Left lung (tissue), 10 donors: ENCODE results near the gene PROKR2. TPM values are rescaled to one million over a fixed set of nuclear protein-coding genes. Genes with fewer than 3 reads are reported as not detected.
A peak's percentile ranks its signal among the peaks of the same experiment; 100 is the strongest.

Source experiments
- ATAC-seq: fragments of 200-7000 bp; cut with Tn5 transposase; one replicate; pipeline ENCODE4 v1.9.1; 2020; ENCODE audit warnings: moderate library complexity
- DNase-seq, 4 donors: peaks; one replicate each; pipeline ENCODE4 v3.0.0-alpha.2; 2013 to 2020
- H3K27ac ChIP-seq, 2 donors: fragments of 200-600 bp; sonication (generic) in 1 of 2; one replicate each; pipeline versions ENCODE4 v1.5.0 to v1.8.0; 2020 to 2021
- H3K27me3 ChIP-seq, 2 donors: fragments of 200-600 bp; sonication (generic) in 1 of 2; one replicate each; pipeline versions ENCODE4 v1.5.0 to v1.8.0; 2020 to 2021
- H3K36me3 ChIP-seq, 2 donors: fragments of 200-600 bp; sonication (generic) in 1 of 2; one replicate each; pipeline versions ENCODE4 v1.5.0 to v1.8.0; 2020 to 2021
- H3K4me1 ChIP-seq, 2 donors: fragments of 200-600 bp; one replicate each; pipeline ENCODE4 v1.8.0; 2021
- H3K4me3 ChIP-seq, 2 donors: fragments of 200-600 bp; sonication (generic) in 1 of 2; one replicate each; pipeline versions ENCODE4 v1.5.0 to v1.8.0; 2020 to 2021; ENCODE audit warnings: mild to moderate bottlenecking in 1 of 2
- H3K9me3 ChIP-seq, 2 donors: fragments of 200-600 bp; sonication (generic) in 1 of 2; one replicate each; pipeline versions ENCODE4 v1.5.0 to v1.8.0; 2020 to 2021
- intact Hi-C, 2 donors: fragments of 100-400 bp; cut with DNase I; formaldehyde crosslinking; loops; one replicate each; pipeline versions ENCODE4 v1.11.2 to v1.14.2; 2022
- polyA plus RNA-seq, 6 donors: library from polyadenylated mRNA; unstranded; fragments of 120-200 nt; gene quantifications; one replicate each; pipeline ENCODE4 v1.2.1, GENCODE V29; 2013; ENCODE audit not compliant: insufficient read length in 6 of 6
- total RNA-seq, 2 donors: library from RNA; stranded (reverse); fragmentation: NEBNext Ultra II Directional; extraction: Animal tissue kit (Norgen Biotek cat#: 25700); gene quantifications; one replicate each; pipeline ENCODE4 v1.2.1, GENCODE V29; 2021
- TF ChIP-seq, protein P1 (sequence below), 2 donors: fragments of 200-600 bp; sonication (generic) in 1 of 2; IDR thresholded peaks; one replicate each; pipeline versions ENCODE4 v1.5.0 to v1.8.0; 2021; ENCODE audit warnings: antibody characterized with exemption in 2 of 2
- donor health status: DM: no; HTN: yes; CAD: no.
- donor health status: DM: no; HTN: no; CAD: no.

The PROKR2 gene
- total and polyA plus RNA-seq, 8 donors = not detected

DNA sequence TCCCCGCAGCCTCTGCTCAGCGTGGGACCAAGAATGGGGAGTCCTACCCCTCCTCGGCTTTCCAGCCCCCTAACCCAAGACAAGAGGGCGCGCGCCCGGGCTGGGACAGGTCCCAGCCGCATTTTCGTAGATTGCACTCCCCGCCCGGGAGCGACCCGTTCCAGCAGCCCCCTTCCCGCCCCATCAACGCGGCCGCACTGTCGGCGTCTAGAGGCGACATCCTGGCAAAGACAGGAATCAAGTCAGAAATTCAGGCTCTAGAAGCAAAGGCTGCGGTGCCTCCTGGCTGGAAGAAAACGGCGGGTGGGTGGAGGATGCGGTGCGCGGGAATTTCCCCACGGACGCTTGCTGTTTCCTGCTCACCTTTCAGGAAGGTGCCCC is 957 bp downstream of the PROKR2 start:
- Histone ChIP-seq H3K4me3 (peak overlapping the region in 1 of 2 donors; percentile 28), H3K27me3 (peaks cover 23 to 77% of the 10 kb centered on the region in 2 donors), H3K9me3 (no peaks in the 10 kb centered on the region), H3K27ac (no peak overlapping the region), H3K36me3 (no peaks in the 10 kb centered on the region), H3K4me1 (peaks cover 0 to 7% of the 10 kb centered on the region in 2 donors)
- TF ChIP-seq, protein P1, sequence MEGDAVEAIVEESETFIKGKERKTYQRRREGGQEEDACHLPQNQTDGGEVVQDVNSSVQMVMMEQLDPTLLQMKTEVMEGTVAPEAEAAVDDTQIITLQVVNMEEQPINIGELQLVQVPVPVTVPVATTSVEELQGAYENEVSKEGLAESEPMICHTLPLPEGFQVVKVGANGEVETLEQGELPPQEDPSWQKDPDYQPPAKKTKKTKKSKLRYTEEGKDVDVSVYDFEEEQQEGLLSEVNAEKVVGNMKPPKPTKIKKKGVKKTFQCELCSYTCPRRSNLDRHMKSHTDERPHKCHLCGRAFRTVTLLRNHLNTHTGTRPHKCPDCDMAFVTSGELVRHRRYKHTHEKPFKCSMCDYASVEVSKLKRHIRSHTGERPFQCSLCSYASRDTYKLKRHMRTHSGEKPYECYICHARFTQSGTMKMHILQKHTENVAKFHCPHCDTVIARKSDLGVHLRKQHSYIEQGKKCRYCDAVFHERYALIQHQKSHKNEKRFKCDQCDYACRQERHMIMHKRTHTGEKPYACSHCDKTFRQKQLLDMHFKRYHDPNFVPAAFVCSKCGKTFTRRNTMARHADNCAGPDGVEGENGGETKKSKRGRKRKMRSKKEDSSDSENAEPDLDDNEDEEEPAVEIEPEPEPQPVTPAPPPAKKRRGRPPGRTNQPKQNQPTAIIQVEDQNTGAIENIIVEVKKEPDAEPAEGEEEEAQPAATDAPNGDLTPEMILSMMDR (IDR thresholded peaks at IDR 0.05) = no peak
- no peak for ATAC-seq
- intact Hi-C loops = no loop called here
- DNase-seq = peak in 1 of 4 donors; percentile 71

DNA sequence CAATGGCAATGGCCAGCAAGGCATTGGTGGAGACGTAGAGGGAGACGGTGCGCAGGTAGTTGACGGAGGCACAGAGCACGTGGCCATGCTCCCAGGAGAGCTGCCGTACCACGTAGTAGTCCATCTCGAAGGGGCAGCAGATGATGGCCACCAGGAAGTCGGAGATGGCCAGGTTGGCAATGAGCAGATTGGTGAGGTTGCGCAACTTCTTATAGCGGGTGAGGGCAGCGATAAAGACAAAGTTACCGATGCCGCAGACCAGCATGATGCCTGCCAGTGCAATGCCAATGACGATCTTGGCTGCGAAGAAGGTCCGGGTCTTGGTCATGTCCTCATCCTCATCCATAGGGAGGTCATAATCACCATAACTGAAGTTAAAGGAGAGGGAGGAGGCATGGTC is 2.8 kb downstream of the PROKR2 start:
- no peaks in the 10 kb centered on the region for H3K36me3 ChIP-seq
- H3K27me3 ChIP-seq = peaks cover 23 to 58% of the 10 kb centered on the region in 2 donors
- no peak overlapping the region for H3K27ac ChIP-seq
- no peak overlapping the region for H3K4me3 ChIP-seq
- TF ChIP-seq, protein P1 (IDR thresholded peaks at IDR 0.05) = no peak
- peaks cover 0 to 10% of the 10 kb centered on the region in 2 donors for H3K9me3 ChIP-seq
- ATAC-seq (no peak), DNase-seq (peak in 1 of 4 donors; percentile 53)
- peaks cover 0 to 7% of the 10 kb centered on the region in 2 donors for H3K4me1 ChIP-seq
- intact Hi-C loops = no loop called here

DNA sequence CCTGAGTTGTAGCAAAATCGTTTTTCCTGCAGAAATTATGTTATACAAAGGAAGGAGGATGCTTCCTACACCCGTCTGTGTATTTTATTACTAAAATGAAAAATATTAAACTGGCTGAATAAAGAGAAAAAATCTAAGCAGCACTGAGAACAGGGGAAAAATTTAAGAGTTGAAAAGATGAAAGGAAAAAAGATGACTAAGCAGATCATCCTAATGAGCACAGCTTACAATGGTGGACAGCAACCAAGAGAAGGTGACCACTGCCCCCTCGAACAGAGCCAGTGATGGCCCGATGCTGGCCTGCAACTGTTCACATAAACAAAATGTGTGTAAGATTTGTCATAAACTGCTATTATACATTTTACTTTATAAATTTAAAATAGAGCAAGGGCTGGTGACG is 4.2 kb downstream of the PROKR2 start:
- TF ChIP-seq, protein P1 (IDR thresholded peaks at IDR 0.05) = no peak
- Histone ChIP-seq H3K27me3 (peaks cover 23 to 44% of the 10 kb centered on the region in 2 donors), H3K9me3 (peaks cover 0 to 24% of the 10 kb centered on the region in 2 donors), H3K27ac (no peak overlapping the region), H3K4me1 (peaks cover 0 to 7% of the 10 kb centered on the region in 2 donors), H3K36me3 (no peaks in the 10 kb centered on the region), H3K4me3 (no peak overlapping the region)
- ATAC-seq = no peak
- DNase-seq = no peak
- intact Hi-C loops = no loop called here

DNA sequence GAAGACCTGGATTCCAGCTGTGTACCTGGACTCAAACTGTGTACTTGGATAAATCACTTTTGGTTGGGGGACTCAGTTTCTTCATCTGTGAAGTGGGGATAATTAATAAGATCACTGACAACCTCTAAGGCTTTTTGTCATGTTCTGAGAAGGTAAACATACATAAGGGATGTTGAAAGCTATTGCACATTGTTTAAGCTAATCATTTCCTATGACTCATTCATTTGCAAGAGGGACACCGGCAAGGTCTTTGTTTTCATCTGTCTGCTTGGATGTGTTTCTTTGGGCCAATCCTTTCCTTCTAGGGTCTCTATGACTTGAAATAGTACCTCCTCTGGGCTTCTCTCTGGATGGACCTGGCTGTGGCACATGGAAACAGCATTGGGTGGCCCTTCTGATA is 6.8 kb downstream of the PROKR2 start:
- intact Hi-C loops = no loop called here
- Histone ChIP-seq H3K4me1 (no peaks in the 10 kb centered on the region), H3K27me3 (peaks cover 0 to 19% of the 10 kb centered on the region in 2 donors), H3K4me3 (no peak overlapping the region), H3K36me3 (no peaks in the 10 kb centered on the region), H3K27ac (no peak overlapping the region), H3K9me3 (peaks cover 0 to 34% of the 10 kb centered on the region in 2 donors)
- TF ChIP-seq, protein P1 (IDR thresholded peaks at IDR 0.05) = no peak
- DNase-seq (no peak), ATAC-seq (no peak)

DNA sequence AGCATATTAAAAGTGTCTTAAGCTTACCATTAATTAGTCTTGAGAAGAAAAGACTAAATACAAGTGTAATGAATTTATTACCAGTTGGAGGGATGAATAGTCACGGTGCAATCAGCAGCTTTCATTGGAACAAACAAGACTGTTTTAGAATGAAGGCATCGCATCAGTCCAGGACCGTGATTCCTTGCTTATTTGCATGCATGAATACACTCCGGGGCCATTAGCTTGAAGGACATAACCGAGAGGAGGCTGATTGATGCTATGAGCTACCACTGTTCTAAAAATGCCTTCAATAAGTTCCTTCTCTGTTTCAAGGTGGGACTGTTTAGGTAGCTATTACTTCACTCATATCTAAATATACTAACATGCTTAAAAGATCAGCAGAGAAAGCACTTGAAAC is 17.9 kb downstream of the PROKR2 start:
- peaks cover 0 to 13% of the 10 kb centered on the region in 2 donors for H3K27me3 ChIP-seq
- ATAC-seq = no peak
- no peaks in the 10 kb centered on the region for H3K4me1 ChIP-seq
- DNase-seq = no peak
- H3K4me3 ChIP-seq = no peak overlapping the region
- TF ChIP-seq, protein P1 (IDR thresholded peaks at IDR 0.05) = no peak
- intact Hi-C loops = no loop called here
- no peak overlapping the region for H3K27ac ChIP-seq
- H3K36me3 ChIP-seq = no peaks in the 10 kb centered on the region
- H3K9me3 ChIP-seq = no peaks in the 10 kb centered on the region
